Common myeloid progenitor, CD34-positive (primary cell): ENCODE measurements around the gene PRKAR2A. TPM values are rescaled to one million over a fixed set of nuclear protein-coding genes. Genes with fewer than 3 reads are reported as not detected.
A peak's percentile ranks its signal among the peaks of the same experiment; 100 is the strongest.

ENCODE experiments used
- CTCF ChIA-PET: fragments of 350-600 bp; sonication (Branson Sonifier 250); formaldehyde crosslinking; loops from one replicate; lab custom pipeline; 2021; ENCODE audit warnings: antibody characterized with exemption; lab: Charles Lee
- POLR2A ChIA-PET: fragments of 350-600 bp; sonication (Branson Sonifier 250); formaldehyde crosslinking; loops from one replicate; lab custom pipeline; 2021; ENCODE audit warnings: antibody characterized with exemption; lab: Charles Lee
- DNase-seq, 3 donors: peaks; one replicate each; pipeline versions ENCODE4 v3.0.0 to v3.0.0-alpha.2; 2013
- H3K27ac ChIP-seq, 2 experiments: 1 replicate in 1 of 2; 2 replicates in 1 of 2; pipeline ENCODE4 v1.7.0; 2013; ENCODE audit warnings: inconsistent platforms in 2 of 2, low read length in 2 of 2, mild to moderate bottlenecking in 2 of 2, low read depth in 1 of 2, moderate library complexity in 1 of 2; ENCODE audit not compliant: severe bottlenecking in 2 of 2, insufficient read depth in 1 of 2, poor library complexity in 1 of 2
- H3K27me3 ChIP-seq, 5 experiments: replicated peaks in 2 of 5; 1 replicate in 3 of 5; 2 replicates in 2 of 5; pipeline versions ENCODE4 v1.6.1 to v1.7.0; 2013; ENCODE audit warnings: low read length in 4 of 5, mild to moderate bottlenecking in 2 of 5, moderate library complexity in 2 of 5, inconsistent platforms in 1 of 5; ENCODE audit not compliant: insufficient read depth in 5 of 5, control insufficient read depth in 4 of 5
- H3K36me3 ChIP-seq, 4 experiments: 1 replicate in 2 of 4; 2 replicates in 2 of 4; pipeline versions ENCODE4 v1.6.1 to v1.7.0; 2013; ENCODE audit warnings: low read length in 3 of 4, control low read depth in 1 of 4, mild to moderate bottlenecking in 1 of 4; ENCODE audit not compliant: control insufficient read depth in 4 of 4, insufficient read depth in 4 of 4
- H3K4me1 ChIP-seq, 4 experiments: 1 replicate in 3 of 4; 2 replicates in 1 of 4; pipeline versions ENCODE4 v1.6.1 to v1.7.1; 2013; ENCODE audit warnings: low read length in 3 of 4, mild to moderate bottlenecking in 3 of 4, control low read depth in 1 of 4, inconsistent platforms in 1 of 4, moderate library complexity in 1 of 4; ENCODE audit not compliant: control insufficient read depth in 4 of 4, insufficient read depth in 4 of 4; ENCODE audit errors: control extremely low read depth in 1 of 4
- H3K4me3 ChIP-seq, 7 experiments: 1 replicate in 4 of 7; 2 replicates in 3 of 7; pipeline versions ENCODE4 v1.5.1 to v1.7.0; 2013; ENCODE audit warnings: mild to moderate bottlenecking in 7 of 7, low read length in 6 of 7, moderate library complexity in 6 of 7, inconsistent platforms in 2 of 7, low read depth in 2 of 7, control low read depth in 1 of 7; ENCODE audit not compliant: insufficient read depth in 4 of 7, control insufficient read depth in 1 of 7; ENCODE audit errors: extremely low read depth in 1 of 7
- H3K9me3 ChIP-seq, 5 experiments: 1 replicate in 4 of 5; 2 replicates in 1 of 5; pipeline versions ENCODE4 v1.6.1 to v1.7.1; 2013; ENCODE audit warnings: low read length in 4 of 5, mild to moderate bottlenecking in 2 of 5, inconsistent platforms in 1 of 5, low read depth in 1 of 5, moderate library complexity in 1 of 5; ENCODE audit not compliant: control insufficient read depth in 4 of 5, insufficient read depth in 2 of 5; ENCODE audit errors: control extremely low read depth in 1 of 5
- WGBS: methylation state at CpG from one replicate; pipeline ENCODE4 v1.1.5; 2013; ENCODE audit not compliant: insufficient coverage; 5-methylcytosine and 5-hydroxymethylcytosine counted together
- polyA plus RNA-seq: library from polyadenylated mRNA; unstranded; fragments of 120-200 nt; gene quantifications from one replicate; pipeline ENCODE4 v1.2.1, GENCODE V29; 2013

PRKAR2A gene
- 15.7 TPM for polyA plus RNA-seq

DNA sequence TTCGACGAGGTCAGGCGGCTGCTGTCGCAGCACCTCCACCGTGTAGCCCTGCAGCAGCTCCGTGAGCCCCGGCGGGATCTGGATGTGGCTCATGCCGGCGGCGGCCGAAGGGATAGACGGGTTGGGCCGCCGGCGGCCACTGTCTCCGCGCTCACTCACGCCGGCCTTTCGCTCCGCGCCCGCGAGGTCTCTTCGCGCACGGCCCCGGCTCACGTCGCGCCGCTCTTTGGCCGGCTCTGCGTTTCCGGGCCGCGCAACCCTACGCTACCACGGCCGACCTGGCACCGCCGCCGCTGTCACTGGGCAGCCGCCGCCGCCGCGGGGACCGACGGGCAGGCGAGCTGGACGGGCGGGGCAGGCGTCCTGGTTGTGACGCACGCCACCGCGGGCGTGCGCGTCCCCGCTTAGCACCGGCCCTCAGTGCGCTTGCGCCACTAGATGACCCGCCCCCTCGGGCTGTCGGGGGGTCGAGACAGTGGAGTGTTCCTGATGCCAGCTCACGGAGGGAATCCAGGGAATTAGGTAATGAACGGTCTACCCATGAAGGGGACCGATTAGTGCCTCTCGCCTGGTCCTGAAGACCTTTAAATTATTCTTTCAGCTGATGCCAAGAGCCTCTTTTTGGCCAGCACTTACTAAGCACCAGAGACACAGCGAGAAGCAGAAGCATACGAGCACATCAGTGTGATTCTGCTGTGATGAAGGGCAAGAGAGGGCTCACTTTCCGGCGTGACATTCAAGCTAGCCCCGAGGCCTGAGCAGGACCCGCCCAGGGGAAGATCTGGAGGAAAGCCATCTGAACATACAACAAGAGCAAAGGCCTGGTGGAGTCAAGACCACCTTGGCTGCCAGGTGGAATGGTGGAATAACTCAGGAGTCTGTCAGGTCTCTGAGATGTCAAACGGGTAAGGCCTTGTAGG is at the start of gene PRKAR2A:
Gene PRKAR2A, minus strand, starts transcription at position 371 of the 920 bp plus-strand sequence. Its CDS starts 278 bp downstream, at position 93.
- DNase-seq: peak; percentile 83 to 89 (median 88)
- Histone ChIP-seq H3K27ac (peak within 1 kb of the TSS in 1 of 2 experiments; percentile 64), H3K4me1 (peaks cover 9 to 26% (median 20%) of the 10 kb centered on the region in 4 experiments), H3K27me3 (no peaks in the 10 kb centered on the region), H3K4me3 (peak within 1 kb of the TSS; percentile 50 to 84 (median 74)), H3K36me3 (peaks cover 0 to 2% (median 0%) of the 10 kb centered on the region in 4 experiments), H3K9me3 (no peaks in the 10 kb centered on the region)
- ChIA-PET POLR2A (interaction anchor here (0.8 to 1.5 kb wide), 3 partner anchors 11 to 72 kb away, joined by 3 to 7 read pairs (median 6); partner anchors contain the start of gene ARIH2), CTCF (interaction anchor here (1.4 to 2.3 kb wide), 3 partner anchors 8 to 21 kb away, joined by 3 to 8 read pairs (median 4); no protein-coding TSS in a partner anchor)
- 1% methylated on average over 48 of the region's 81 CpGs for WGBS

DNA sequence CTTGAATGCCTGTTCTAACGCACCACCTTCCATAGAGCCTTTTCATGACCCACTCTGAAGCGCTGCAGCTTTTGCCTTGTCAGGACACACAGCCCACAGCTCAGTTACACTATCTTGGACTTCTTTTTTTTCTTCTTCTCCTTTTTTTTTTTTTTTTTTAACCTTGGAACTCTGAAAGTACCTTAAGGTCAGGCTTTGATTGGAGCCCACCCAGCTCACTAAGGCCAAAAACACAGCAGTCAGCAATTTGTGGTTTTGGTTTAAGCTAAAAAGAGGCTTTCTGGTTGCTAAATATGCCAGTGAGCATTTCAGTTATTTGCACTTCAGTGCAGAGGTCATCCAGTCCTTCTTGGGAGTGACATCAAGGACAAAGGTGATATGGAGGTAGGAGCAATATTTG is 49.3 kb upstream of the PRKAR2A start:
- ChIA-PET POLR2A (interaction anchor here (0.6 to 2.9 kb wide), 2 partner anchors 22 to 64 kb away, joined by 3 to 24 read pairs; partner anchors contain the start of gene ARIH2), CTCF (interaction anchor here (0.6 to 1.8 kb wide), 5 partner anchors 9 to 57 kb away, joined by 3 to 8 read pairs (median 4); partner anchors contain the start of gene ARIH2)
- 43% methylated on average over 1 of the region's 2 CpGs for WGBS
- Histone ChIP-seq H3K27me3 (no peaks in the 10 kb centered on the region), H3K4me3 (peak overlapping the region in 2 of 7 experiments; percentile 4 to 19), H3K36me3 (peaks cover 0 to 2% (median under 1%) of the 10 kb centered on the region in 4 experiments), H3K9me3 (no peaks in the 10 kb centered on the region), H3K27ac (no peak overlapping the region), H3K4me1 (peaks cover 15 to 42% (median 37%) of the 10 kb centered on the region in 4 experiments)
- peak; percentile 13 to 63 (median 56) for DNase-seq

DNA sequence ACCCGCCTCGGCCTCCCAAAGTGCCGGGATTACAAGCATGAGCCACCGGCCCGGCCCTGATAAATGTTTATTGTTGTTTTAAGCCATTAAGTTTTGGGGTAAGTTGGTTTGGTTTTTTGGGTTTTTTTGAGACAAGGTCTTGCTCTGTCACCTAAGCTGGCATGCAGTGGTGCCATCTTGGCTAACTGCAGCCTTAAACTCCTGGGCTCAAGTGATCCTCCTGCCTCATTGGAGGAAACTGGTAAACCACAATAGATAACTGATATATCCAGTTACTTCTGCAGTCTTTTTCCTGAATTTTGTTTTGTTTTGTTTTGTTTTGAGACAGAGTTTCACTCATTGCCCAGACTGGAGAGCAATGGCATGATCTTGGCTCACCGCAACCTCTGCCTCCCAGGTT is 46.8 kb upstream of the PRKAR2A start:
- peak; percentile 22 to 60 (median 43) for DNase-seq
- CTCF ChIA-PET: interaction anchor here (1.2 kb wide), 1 partner anchor 112 kb away, joined by 3 read pairs; the partner anchor contains the start of gene WDR6
- Histone ChIP-seq H3K9me3 (no peaks in the 10 kb centered on the region), H3K4me3 (no peak overlapping the region), H3K4me1 (peaks cover 15 to 41% (median 37%) of the 10 kb centered on the region in 4 experiments), H3K36me3 (peaks cover 2 to 19% (median 6%) of the 10 kb centered on the region in 4 experiments), H3K27ac (no peak overlapping the region), H3K27me3 (no peaks in the 10 kb centered on the region)
- POLR2A ChIA-PET: no interaction called here
- 100% methylated on average over 1 of the region's 6 CpGs for WGBS

DNA sequence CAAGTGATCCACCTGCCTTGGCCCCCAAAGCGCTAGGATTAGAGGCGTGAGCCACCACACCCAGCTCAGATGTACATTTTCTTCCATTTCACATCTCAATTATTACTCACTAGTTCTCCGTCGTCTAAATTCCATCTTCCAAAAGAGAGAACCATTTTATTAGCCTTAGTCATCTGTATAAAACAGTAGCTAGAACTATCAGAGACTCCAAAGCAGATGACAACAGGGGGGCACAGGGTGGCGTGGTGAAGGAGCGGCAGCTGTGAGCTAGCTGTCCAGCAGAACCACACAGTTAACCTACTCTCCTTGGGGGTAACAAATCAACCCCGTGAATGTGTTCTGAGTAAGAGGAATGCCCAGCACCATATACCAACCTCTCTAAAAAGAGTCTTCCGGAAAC is 43.9 kb upstream of the PRKAR2A start:
- CTCF ChIA-PET: no interaction called here
- no peak overlapping the region for H3K27ac ChIP-seq
- H3K4me3 ChIP-seq: no peak overlapping the region
- no peak for DNase-seq
- H3K9me3 ChIP-seq: no peaks in the 10 kb centered on the region
- 100% methylated on average over 4 of the region's 8 CpGs for WGBS
- H3K4me1 ChIP-seq: peaks cover 0 to 13% (median 10%) of the 10 kb centered on the region in 4 experiments
- H3K27me3 ChIP-seq: no peaks in the 10 kb centered on the region
- H3K36me3 ChIP-seq: peaks cover 2 to 28% (median 10%) of the 10 kb centered on the region in 4 experiments
- POLR2A ChIA-PET: no interaction called here

DNA sequence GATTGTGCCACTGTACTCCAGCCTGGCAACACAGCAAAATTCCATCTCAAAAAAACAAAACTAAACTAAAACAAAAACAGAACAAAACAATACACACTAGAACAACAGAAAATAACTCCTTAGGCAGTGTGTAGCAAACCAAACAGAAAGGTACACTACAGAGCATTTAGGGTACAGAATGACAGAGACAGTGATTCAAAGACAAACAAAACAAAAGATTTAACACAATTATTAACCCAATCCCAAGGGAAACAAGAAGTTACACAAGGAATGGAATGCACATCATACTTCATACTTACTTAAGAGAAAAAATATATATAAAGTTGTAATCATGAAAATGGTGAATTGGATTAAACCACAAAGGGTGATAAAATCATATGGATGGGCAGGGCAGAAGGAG is 38.1 kb upstream of the PRKAR2A start:
- H3K27me3 ChIP-seq: no peaks in the 10 kb centered on the region
- H3K9me3 ChIP-seq: no peaks in the 10 kb centered on the region
- no peaks in the 10 kb centered on the region for H3K4me1 ChIP-seq
- ChIA-PET POLR2A (no interaction called here), CTCF (no interaction called here)
- peaks cover 2 to 39% (median 14%) of the 10 kb centered on the region in 4 experiments for H3K36me3 ChIP-seq
- DNase-seq: no peak
- H3K27ac ChIP-seq: no peak overlapping the region
- no peak overlapping the region for H3K4me3 ChIP-seq

DNA sequence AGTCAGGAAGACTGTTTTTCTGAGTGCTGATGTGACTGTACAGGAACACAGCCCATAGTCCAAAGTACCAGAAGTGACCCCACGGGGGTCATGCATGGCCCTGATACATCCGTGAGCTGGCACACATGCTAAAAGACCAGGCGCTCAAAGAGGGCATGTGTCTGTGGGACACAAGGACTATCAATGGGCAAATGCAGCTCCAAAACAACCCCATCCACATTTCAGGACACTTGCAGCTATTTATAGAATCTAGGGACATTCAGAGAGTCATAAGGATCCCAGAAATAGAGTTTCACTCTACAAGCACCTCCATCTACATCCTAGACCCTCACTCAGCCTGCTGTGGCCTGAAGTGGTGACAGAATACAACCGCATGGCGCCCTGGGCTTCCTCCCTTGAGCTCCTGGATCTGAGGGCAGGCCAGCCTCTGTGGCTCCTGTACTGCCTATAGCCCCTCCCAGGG is 34.0 kb upstream of the PRKAR2A start:
- no peak overlapping the region for H3K27ac ChIP-seq
- H3K4me1 ChIP-seq: peaks cover 0 to 3% (median 0%) of the 10 kb centered on the region in 4 experiments
- WGBS: 98% methylated on average over 5 of the region's 5 CpGs
- ChIA-PET POLR2A (no interaction called here), CTCF (no interaction called here)
- H3K27me3 ChIP-seq: no peaks in the 10 kb centered on the region
- H3K36me3 ChIP-seq: peaks cover 4 to 25% (median 12%) of the 10 kb centered on the region in 4 experiments
- H3K4me3 ChIP-seq: no peak overlapping the region
- DNase-seq: no peak
- no peaks in the 10 kb centered on the region for H3K9me3 ChIP-seq
